ENCODE data around the gene PRKCD.

PRKCD gene

DNA sequence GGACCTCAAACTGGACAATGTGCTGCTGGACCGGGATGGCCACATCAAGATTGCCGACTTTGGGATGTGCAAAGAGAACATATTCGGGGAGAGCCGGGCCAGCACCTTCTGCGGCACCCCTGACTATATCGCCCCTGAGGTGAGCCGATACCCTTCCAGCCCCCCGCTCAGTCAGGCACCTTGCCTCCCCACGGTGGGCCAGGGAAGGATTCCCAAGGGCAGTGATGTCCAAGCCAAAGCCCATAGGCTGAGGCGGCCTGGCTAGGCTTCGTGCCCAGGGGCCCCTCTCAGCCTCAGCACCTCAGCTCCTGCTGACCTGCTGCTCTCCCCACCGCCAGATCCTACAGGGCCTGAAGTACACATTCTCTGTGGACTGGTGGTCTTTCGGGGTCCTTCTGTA, 27.7 kb downstream of the PRKCD start:
- H3K4me3 ChIP-seq (ENCODE audit: low read depth, low read length): no peak overlapping the region

- H3K4me3 ChIP-seq (ENCODE audit: low read depth, low read length): no peak overlapping the region
Measured at GRCh38 chr3:53189276-53189675, 28.3 kb downstream of the PRKCD start.

- no peak overlapping the region for H3K4me3 ChIP-seq (ENCODE audit: low read depth, low read length)
Measured at GRCh38 chr3:53190659-53191058, 29.6 kb downstream of the PRKCD start.

DNA sequence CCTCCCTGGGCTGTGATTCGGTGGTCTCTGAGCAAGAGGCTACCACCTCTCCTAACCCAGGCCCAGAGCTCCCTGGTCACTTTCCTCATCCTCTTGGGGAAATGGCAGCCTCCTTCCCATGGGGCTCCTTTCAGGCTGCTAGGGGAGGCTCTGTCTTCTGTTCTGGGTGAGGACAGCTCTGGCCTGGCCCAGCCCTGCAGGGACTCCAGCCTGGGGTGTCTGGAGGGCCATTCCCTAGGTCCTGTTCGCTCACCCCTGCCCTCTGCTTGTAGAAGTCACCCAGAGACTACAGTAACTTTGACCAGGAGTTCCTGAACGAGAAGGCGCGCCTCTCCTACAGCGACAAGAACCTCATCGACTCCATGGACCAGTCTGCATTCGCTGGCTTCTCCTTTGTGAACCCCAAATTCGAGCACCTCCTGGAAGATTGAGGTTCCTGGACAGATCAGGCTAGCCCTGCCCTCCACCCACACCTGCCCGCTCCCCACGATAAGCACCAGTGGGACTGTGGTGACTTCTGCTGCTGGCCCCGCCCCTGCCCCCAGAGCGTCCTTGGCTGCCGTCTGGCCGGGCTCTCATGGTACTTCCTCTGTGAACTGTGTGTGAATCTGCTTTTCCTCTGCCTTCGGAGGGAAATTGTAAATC, 30.9 kb downstream of the PRKCD start:
- H3K4me3 ChIP-seq (ENCODE audit: low read depth, low read length): no peak overlapping the region

DNA sequence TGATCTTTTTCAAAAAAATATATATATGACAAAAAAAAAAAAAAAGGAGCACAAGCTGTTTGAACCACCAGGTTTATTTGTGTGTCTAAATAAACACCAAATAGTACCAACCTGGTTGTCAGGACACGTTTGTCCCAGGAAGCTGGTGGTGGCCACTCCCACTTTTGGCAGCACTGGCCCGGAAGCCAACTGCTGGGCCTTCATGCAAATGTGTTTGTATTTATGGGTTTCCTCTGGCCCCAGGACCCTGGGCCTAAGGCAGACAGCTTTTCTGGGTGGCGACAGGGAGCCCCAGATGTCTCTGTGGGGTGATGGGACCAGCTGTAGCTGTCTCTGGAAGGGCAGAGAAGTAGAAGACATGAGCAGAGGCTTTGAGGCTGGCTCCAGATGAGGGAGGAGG, 31.6 kb downstream of the PRKCD start:
- H3K4me3 ChIP-seq (ENCODE audit: low read depth, low read length): no peak overlapping the region

GRCh38 chr3:53193466-53194209, 32.6 kb downstream of the PRKCD start:
- no peak overlapping the region for H3K4me3 ChIP-seq (ENCODE audit: low read depth, low read length)

- no peak overlapping the region for H3K4me3 ChIP-seq (ENCODE audit: low read depth, low read length)
Measured at GRCh38 chr3:53194210-53195065, 33.4 kb downstream of the PRKCD start.

DNA sequence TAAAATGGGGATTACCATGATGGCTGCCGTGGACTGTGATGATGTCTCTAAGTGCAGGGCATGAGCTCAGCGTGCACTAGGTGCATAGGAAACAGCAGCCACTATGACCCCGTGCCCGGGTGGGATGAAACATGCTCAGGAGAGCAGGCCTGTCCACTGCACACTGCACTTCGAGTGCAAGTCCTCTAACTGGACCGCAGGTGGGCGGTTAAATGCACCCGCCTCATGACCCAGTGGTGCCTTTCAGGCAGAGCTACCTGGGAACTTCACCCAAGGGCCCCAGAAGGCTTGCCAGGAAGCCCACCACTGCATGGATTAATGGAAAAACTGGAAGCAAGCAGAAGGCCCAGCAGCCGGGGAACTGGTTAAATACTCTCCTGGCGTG, 34.0 kb downstream of the PRKCD start:
- no peak overlapping the region for H3K4me3 ChIP-seq (ENCODE audit: low read depth, low read length)

DNA sequence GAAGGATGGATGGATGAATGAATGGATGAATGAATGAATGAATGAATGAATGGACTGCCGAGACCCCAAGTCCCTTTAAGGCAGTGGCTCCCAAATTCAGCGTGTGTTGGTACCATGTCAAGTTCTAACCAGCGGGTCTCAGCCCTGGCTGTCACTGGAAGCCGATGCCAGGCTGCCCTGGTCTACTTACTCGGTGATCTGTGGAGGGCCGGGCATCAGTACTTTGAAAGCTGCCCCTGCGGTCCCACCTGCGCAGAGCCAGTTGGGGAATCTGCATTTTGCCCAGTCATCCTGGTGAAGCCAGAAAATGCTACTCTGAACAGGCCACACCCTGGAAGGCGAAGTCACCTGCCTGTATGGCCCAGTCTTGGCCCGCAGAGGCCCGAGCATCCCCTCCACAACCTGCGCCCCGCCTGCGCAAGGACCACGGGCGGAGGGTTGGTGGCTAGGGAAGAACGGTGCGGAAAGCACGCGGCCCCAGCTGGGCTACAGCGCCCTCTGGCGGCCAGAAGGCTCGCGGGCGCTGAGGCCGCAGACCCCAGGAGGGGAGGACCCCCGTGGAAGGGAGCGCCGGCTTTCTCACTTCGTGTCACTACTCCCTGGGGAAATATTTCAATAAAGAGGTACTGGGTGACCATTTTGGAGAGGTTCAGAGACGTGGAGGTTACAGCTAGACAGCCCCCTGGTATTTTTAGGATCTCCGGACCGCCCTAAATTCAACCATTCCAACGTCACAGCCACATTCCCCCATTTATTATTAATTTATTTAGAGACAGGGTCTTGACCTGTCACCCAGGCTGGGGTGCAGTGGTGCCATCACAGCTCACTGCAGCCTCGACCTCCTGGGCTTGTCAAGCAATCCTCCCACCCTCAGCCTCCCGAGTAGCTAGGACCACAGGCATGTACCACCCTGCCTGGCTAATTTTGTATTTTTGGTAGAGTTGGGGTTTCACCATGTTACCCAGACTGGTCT, 34.9 kb downstream of the PRKCD start:
- H3K4me3 ChIP-seq (ENCODE audit: low read depth, low read length): no peak overlapping the region

- no peak overlapping the region for H3K4me3 ChIP-seq (ENCODE audit: low read depth, low read length)
Measured at GRCh38 chr3:53196575-53197407, 35.8 kb downstream of the PRKCD start.

- no peak overlapping the region for H3K4me3 ChIP-seq (ENCODE audit: low read depth, low read length)
Measured at GRCh38 chr3:53198256-53198977, 37.4 kb downstream of the PRKCD start.

- H3K4me3 ChIP-seq (ENCODE audit: low read depth, low read length): no peak overlapping the region
Measured at GRCh38 chr3:53198996-53199395, 38.0 kb downstream of the PRKCD start.

- H3K4me3 ChIP-seq (ENCODE audit: low read depth, low read length): no peak overlapping the region
Measured at GRCh38 chr3:53199834-53200233, 38.8 kb downstream of the PRKCD start.

- H3K4me3 ChIP-seq (ENCODE audit: low read depth, low read length): no peak overlapping the region
Measured at GRCh38 chr3:53200501-53201498, 39.8 kb downstream of the PRKCD start.

GRCh38 chr3:53202331-53203015, 41.5 kb downstream of the PRKCD start:
- H3K4me3 ChIP-seq (ENCODE audit: low read depth, low read length): no peak overlapping the region

DNA sequence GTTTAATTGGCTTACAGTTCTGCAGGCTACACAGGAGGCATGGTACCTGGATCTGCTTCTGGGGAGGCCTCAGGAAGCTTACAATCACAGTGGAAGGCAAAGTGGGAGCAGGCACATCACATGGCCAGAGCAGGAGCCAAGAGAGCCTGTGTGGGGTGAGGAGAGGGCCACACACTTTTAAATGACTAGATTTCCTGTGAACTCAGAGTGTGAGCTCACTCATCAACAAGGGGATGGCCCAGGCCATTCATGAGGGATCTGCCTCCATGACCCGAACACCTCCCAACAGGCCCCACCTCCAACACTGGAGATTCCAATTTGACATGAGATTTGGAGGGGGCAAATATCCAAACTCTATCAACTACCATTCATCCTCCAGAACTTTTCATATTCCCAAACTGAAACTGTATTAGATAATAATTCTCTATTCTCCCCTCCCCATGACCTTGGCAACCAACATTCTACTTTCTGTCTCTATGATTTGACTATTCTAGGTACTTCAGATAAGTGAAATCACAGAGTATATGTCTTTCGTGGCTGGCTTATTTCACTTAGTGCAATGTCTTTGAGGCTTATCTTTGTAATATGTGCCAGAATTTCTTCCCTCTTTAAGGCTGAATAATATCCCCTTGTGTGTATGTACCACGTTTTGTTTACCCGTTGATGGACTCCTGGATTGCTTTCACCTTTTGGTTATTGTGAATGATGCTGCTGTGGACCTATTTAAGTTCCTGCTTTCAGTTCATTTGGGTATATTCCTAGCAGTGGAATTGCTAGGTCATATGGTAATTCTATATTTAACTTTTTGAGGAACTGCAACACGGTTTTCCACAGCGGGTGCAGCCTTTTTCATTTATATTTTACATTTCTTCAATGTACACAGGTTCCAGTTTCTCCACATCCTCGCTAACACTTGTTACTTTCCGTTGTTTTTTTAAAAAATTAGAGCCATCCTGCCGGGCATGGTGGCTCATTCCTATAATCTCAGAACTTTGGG, 51.0 kb downstream of the PRKCD start:
- no peak overlapping the region for H3K4me3 ChIP-seq (ENCODE audit: low read depth, low read length)
